IMR-90 (cell line): ENCODE results near the gene MAPK10. TPM values are rescaled to one million over a fixed set of nuclear protein-coding genes. Genes with fewer than 3 reads are reported as not detected.
A peak's percentile ranks its signal among the peaks of the same experiment; 100 is the strongest.

Experiments
- ATAC-seq: fragments of 200-7000 bp; cut with Tn5 transposase; 2 replicates; pipeline ENCODE4 v1.9.1; 2020; ENCODE audit warnings: low read depth, mild to moderate bottlenecking, moderate library complexity
- BruUV-seq: library from RNA; stranded (reverse); fragments of 400-500 nt; replicated peaks from 2 replicates; lab custom pipeline; 2021; lab: Mats Ljungman, UMichigan
- CTCF ChIA-PET: fragments of 300-600 bp; formaldehyde crosslinking; extraction: SDS; loops from one replicate; lab custom pipeline; 2021; ENCODE audit warnings: antibody characterized with exemption; lab: Yijun Ruan, JAX
- POLR2A ChIA-PET: fragments of 300-600 bp; sonication (Branson Sonifier 250); formaldehyde crosslinking; loops from one replicate; lab custom pipeline; 2022; ENCODE audit warnings: antibody characterized with exemption; ENCODE audit not compliant: unreplicated experiment; lab: Charles Lee
- DNase-seq: peaks from one replicate; pipeline ENCODE4 v3.0.0; 2013
- H2AFZ ChIP-seq: replicated peaks from 2 replicates; pipeline ENCODE3; 2013; ENCODE audit warnings: low read length, mild to moderate bottlenecking; ENCODE audit not compliant: poor library complexity
- H2AK5ac ChIP-seq: 2 replicates; pipeline ENCODE4 v1.6.1; 2013; ENCODE audit warnings: low read depth, low read length, inconsistent platforms
- H2AK9ac ChIP-seq: replicated peaks from 2 replicates; pipeline ENCODE3; 2013; ENCODE audit warnings: mild to moderate bottlenecking, low read depth, low read length, moderate library complexity; ENCODE audit not compliant: poor library complexity
- H2BK120ac ChIP-seq: 2 replicates; pipeline ENCODE4 v1.6.1; 2013; ENCODE audit warnings: low read depth, low read length, inconsistent platforms
- H2BK15ac ChIP-seq: 3 replicates; pipeline ENCODE4 v1.6.1; 2013; ENCODE audit warnings: low read depth, low read length, inconsistent platforms
- H2BK20ac ChIP-seq: 2 replicates; pipeline ENCODE4 v1.6.1; 2013; ENCODE audit warnings: low read depth, mild to moderate bottlenecking, inconsistent platforms, low read length, moderate library complexity
- H2BK5ac ChIP-seq: 2 replicates; pipeline ENCODE4 v1.6.1; 2013; ENCODE audit warnings: mild to moderate bottlenecking, low read depth, low read length, inconsistent platforms; ENCODE audit not compliant: poor library complexity, severe bottlenecking
- H3K14ac ChIP-seq: replicated peaks from 2 replicates; pipeline ENCODE4 v1.6.1; 2013; ENCODE audit warnings: low read depth, low read length, inconsistent platforms
- H3K18ac ChIP-seq: 2 replicates; pipeline ENCODE4 v1.6.1; 2013; ENCODE audit warnings: low read depth, low read length, control low read depth
- H3K23ac ChIP-seq: 2 replicates; pipeline ENCODE4 v1.6.1; 2013; ENCODE audit warnings: low read depth, low read length, inconsistent platforms
- H3K27ac ChIP-seq: 2 replicates; pipeline ENCODE4 v1.5.1; 2013; ENCODE audit warnings: mild to moderate bottlenecking, control low read depth, low read length; ENCODE audit not compliant: insufficient read depth
- H3K27me3 ChIP-seq: 2 replicates; pipeline ENCODE4 v1.6.1; 2013; ENCODE audit warnings: low read length; ENCODE audit not compliant: control insufficient read depth, insufficient read depth
- H3K36me3 ChIP-seq: 2 replicates; pipeline ENCODE4 v1.6.1; 2013; ENCODE audit warnings: low read length, mixed read lengths; ENCODE audit not compliant: control insufficient read depth, insufficient read depth
- H3K4ac ChIP-seq: 2 replicates; pipeline ENCODE4 v1.6.1; 2013; ENCODE audit warnings: low read depth, low read length, inconsistent platforms
- H3K4me1 ChIP-seq: 2 replicates; pipeline ENCODE4 v1.6.1; 2013; ENCODE audit warnings: low read length, mixed read lengths; ENCODE audit not compliant: control insufficient read depth, insufficient read depth
- H3K4me2 ChIP-seq: 2 replicates; pipeline ENCODE4 v1.6.1; 2013; ENCODE audit warnings: low read depth, mild to moderate bottlenecking, control low read depth, low read length, moderate library complexity
- H3K4me3 ChIP-seq: 2 replicates; pipeline ENCODE4 v1.5.1; 2013; ENCODE audit warnings: low read depth, mild to moderate bottlenecking, control low read depth, low read length, moderate library complexity; ENCODE audit not compliant: insufficient read depth
- H3K56ac ChIP-seq: 2 replicates; pipeline ENCODE4 v1.6.1; 2013; ENCODE audit warnings: low read length, inconsistent platforms; ENCODE audit not compliant: insufficient read depth; ENCODE audit errors: extremely low read depth
- H3K79me1 ChIP-seq, 2 experiments: 2 replicates each; pipeline ENCODE4 v1.6.1; 2013; ENCODE audit warnings: low read length in 2 of 2, inconsistent platforms in 1 of 2, low read depth in 1 of 2
- H3K9ac ChIP-seq: 2 replicates; pipeline ENCODE4 v1.6.1; 2013; ENCODE audit warnings: low read depth, low read length, control low read depth
- H3K9me1 ChIP-seq: 2 replicates; pipeline ENCODE4 v1.6.1; 2013; ENCODE audit warnings: low read length, inconsistent platforms; ENCODE audit not compliant: insufficient read depth
- H3K9me3 ChIP-seq: 2 replicates; pipeline ENCODE4 v1.6.1; 2013; ENCODE audit warnings: low read length; ENCODE audit not compliant: control insufficient read depth, insufficient read depth
- H4K20me1 ChIP-seq: 2 replicates; pipeline ENCODE4 v1.6.1; 2013; ENCODE audit warnings: low read length, inconsistent platforms; ENCODE audit not compliant: insufficient read depth
- H4K5ac ChIP-seq: 2 replicates; pipeline ENCODE4 v1.6.1; 2013; ENCODE audit warnings: mild to moderate bottlenecking, low read depth, low read length, control low read depth
- H4K8ac ChIP-seq, 2 experiments: 2 replicates each; pipeline ENCODE4 v1.6.1; 2013; ENCODE audit warnings: low read depth in 2 of 2, low read length in 2 of 2, control low read depth in 1 of 2, inconsistent platforms in 1 of 2
- H4K91ac ChIP-seq: 2 replicates; pipeline ENCODE4 v1.6.1; 2013; ENCODE audit warnings: low read depth, low read length, inconsistent platforms; ENCODE audit not compliant: insufficient read depth
- BHLHE40 ChIP-seq: fragments of 150-350 bp; IDR thresholded peaks from 2 replicates; pipeline ENCODE4 v1.6.1; 2016; ENCODE audit warnings: mild to moderate bottlenecking, low read depth, low read length
- CEBPB ChIP-seq: IDR thresholded peaks from 2 replicates; pipeline ENCODE4 v1.6.1; 2012; ENCODE audit warnings: low read depth, low read length, improper control_type of control experiment
- CTCF ChIP-seq: conservative IDR thresholded peaks from 2 replicates; pipeline ENCODE4 v1.5.1; 2012; ENCODE audit warnings: mild to moderate bottlenecking, low read depth, low read length, improper control_type of control experiment
- ELK1 ChIP-seq: fragments of 150-350 bp; IDR thresholded peaks from 2 replicates; pipeline ENCODE4 v1.6.1; 2016; ENCODE audit warnings: low read depth, mild to moderate bottlenecking, low read length, moderate library complexity, borderline replicate concordance
- FOS ChIP-seq: fragments of 150-350 bp; IDR thresholded peaks from 2 replicates; pipeline ENCODE4 v1.6.1; 2016; ENCODE audit warnings: low read depth, low read length
- MAFK ChIP-seq: IDR thresholded peaks from 2 replicates; pipeline ENCODE4 v1.6.1; 2012; ENCODE audit warnings: low read depth, low read length, improper control_type of control experiment
- MAZ ChIP-seq: IDR thresholded peaks from 2 replicates; pipeline ENCODE4 v1.6.1; 2012; ENCODE audit warnings: low read depth, mild to moderate bottlenecking, low read length, improper control_type of control experiment, moderate library complexity, borderline replicate concordance
- MXI1 ChIP-seq: IDR thresholded peaks from 2 replicates; pipeline ENCODE4 v1.6.1; 2012; ENCODE audit warnings: low read depth, mild to moderate bottlenecking, low read length, moderate library complexity, borderline replicate concordance
- NFE2L2 ChIP-seq: fragments of 150-350 bp; IDR thresholded peaks from 2 replicates; pipeline ENCODE4 v1.6.1; 2016; ENCODE audit warnings: low read depth, mild to moderate bottlenecking, low read length
- POLR2A ChIP-seq: IDR thresholded peaks from 2 replicates; pipeline ENCODE4 v1.6.1; 2012; ENCODE audit warnings: mild to moderate bottlenecking, low read depth, low read length
- RAD21 ChIP-seq: IDR thresholded peaks from 2 replicates; pipeline ENCODE4 v1.6.1; 2012; ENCODE audit warnings: low read length, improper control_type of control experiment
- RCOR1 ChIP-seq: IDR thresholded peaks from 2 replicates; pipeline ENCODE4 v1.6.1; 2012; ENCODE audit warnings: mild to moderate bottlenecking, low read length, improper control_type of control experiment; ENCODE audit not compliant: insufficient replicate concordance
- SMC3 ChIP-seq: fragments of 150-350 bp; IDR thresholded peaks from 2 replicates; pipeline ENCODE4 v1.6.1; 2016; ENCODE audit warnings: low read depth, mild to moderate bottlenecking, antibody characterized with exemption, low read length, moderate library complexity
- dilution Hi-C: fragments of 300-500 bp; cut with HindIII; formaldehyde crosslinking; loops from one replicate; pipeline ENCODE4 v1.14.3; 2018; ENCODE audit warnings: low sequenced_read_pairs; ENCODE audit not compliant: unreplicated experiment
- in situ Hi-C: fragments of 300-500 bp; cut with MboI; formaldehyde crosslinking; loops from 3 replicates; pipeline ENCODE4 v1.14.3; 2019; ENCODE audit warnings: low sequenced_read_pairs, inconsistent platforms, mixed read lengths
- intact Hi-C: fragments of 100-400 bp; cut with micrococcal nuclease; formaldehyde crosslinking; loops from 2 replicates; pipeline ENCODE4 v1.10.0; 2022
- polyA plus RNA-seq, 3 experiments: library from polyadenylated mRNA; depleted of rRNA; stranded (reverse); fragments of >200 nt; gene quantifications; 2 replicates each; pipeline ENCODE4 v1.2.3, GENCODE V29; 2012; ENCODE audit warnings: low replicate concordance in 1 of 3
- total RNA-seq: library from RNA; depleted of rRNA; stranded (reverse); fragments of >200 nt; gene quantifications from 2 replicates; pipeline ENCODE4 v1.2.3, GENCODE V29; 2012

MAPK10 gene
- total and polyA plus RNA-seq, 2 of the 4 experiments (the other 2 are of a cell fraction) = 2.8 to 6.5 TPM

- Histone ChIP-seq H3K9me1 (0 out of 2 replicates have a peak, but pooled peaks cover 3% of the 10 kb centered on the region), H2BK5ac (no peak overlapping the region), H3K4me2 (no peak overlapping the region), H3K27ac (no peak overlapping the region), H2BK15ac (no peak overlapping the region), H3K23ac (no peak overlapping the region), H4K91ac (no peak overlapping the region), H3K9ac (no peak overlapping the region), H3K4me3 (no peak overlapping the region), H4K8ac (no peak overlapping the region), H3K56ac (no peak overlapping the region), H2BK20ac (no peak overlapping the region), H3K4me1 (0 out of 2 replicates have a peak, but pooled peaks cover 1% of the 10 kb centered on the region), H2BK120ac (no peak overlapping the region), H2AK9ac (no peak overlapping the region), H3K79me1 (no peaks in the 10 kb centered on the region), H3K14ac (no peak overlapping the region), H3K18ac (no peak overlapping the region), H2AK5ac (no peak overlapping the region), H4K20me1 (no peaks in the 10 kb centered on the region), H2AFZ (no peak overlapping the region), H3K4ac (no peak overlapping the region), H3K36me3 (no peaks in the 10 kb centered on the region), H3K9me3 (no peaks in the 10 kb centered on the region), H3K27me3 (no peaks in the 10 kb centered on the region), H4K5ac (no peak overlapping the region)
- intact Hi-C loops (no loop called here), dilution Hi-C loops (no loop called here), in situ Hi-C loops (no loop called here)
- CTCF ChIA-PET = no interaction called here
- POLR2A ChIA-PET = no interaction called here
- TF ChIP-seq POLR2A (no peak), BHLHE40 (no peak), SMC3 (no peak), MAFK (peak; percentile 59), RAD21 (no peak), CTCF (no peak), ELK1 (no peak), MXI1 (no peak), RCOR1 (no peak), MAZ (no peak), FOS (peak; percentile 50), NFE2L2 (peak; percentile 71), CEBPB (peak; percentile 78)
- no TSS peak for BruUV-seq
- DNase-seq (peak; percentile 81), ATAC-seq (peak; percentile 79)
Observed at GRCh38 chr4:86092684-86093083, 267.2 kb downstream of the MAPK10 start.
